GM10266 (cell line): Measurements from ENCODE around the gene MPL.

Source experiments
- DNase-seq: peaks from one replicate; pipeline ENCODE4 v3.0.0; 2012; ENCODE audit errors: extremely low spot score
- TF ChIP-seq, protein P1 (sequence below): IDR thresholded peaks from 2 replicates; pipeline ENCODE4 v1.5.1; 2012; ENCODE audit warnings: mild to moderate bottlenecking, low read depth; ENCODE audit not compliant: control insufficient read depth, insufficient read depth; ENCODE audit errors: missing control alignments

Gene MPL

DNA sequence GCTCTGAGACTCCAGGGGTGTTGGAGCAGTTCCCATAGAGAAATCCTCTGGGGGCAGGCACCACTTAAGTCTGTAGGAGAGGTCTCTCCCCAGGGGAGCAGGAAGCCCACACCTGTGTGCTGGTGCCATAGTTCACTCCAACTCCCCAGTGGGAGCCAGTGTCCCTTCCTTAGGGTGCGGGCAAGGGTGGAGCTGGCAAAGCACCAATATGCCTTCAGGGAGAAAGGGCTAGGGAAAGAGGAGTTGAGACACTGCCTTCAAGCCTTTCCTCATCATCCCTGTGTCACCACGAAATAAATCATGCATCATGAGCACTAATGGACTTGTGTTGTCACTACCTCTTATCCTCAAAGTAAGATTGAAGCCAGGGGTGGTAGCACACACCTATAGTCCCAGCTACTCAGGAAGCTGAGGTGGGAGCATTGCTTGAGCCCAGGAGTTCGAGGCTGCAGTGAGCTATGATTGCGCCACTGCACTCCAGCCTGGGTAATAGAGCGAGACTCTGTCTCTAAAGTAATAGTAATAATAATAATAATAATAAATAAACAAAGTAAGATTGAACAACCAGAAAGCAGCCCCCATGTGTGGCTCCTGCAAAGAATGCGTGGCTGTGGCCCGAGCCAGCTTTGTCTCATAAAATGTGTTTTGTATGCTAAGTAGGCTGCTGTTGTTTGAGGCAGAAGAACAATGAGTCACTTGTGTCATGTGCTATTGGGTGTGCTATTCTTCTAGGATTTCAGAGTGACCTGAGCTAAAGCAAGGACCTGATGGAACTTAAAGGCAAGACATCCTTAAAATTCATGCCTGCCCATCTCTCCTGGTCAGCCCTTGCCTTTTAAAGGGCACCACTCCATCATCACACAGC, 43.5 kb upstream of the MPL start:
- TF ChIP-seq, protein P1, sequence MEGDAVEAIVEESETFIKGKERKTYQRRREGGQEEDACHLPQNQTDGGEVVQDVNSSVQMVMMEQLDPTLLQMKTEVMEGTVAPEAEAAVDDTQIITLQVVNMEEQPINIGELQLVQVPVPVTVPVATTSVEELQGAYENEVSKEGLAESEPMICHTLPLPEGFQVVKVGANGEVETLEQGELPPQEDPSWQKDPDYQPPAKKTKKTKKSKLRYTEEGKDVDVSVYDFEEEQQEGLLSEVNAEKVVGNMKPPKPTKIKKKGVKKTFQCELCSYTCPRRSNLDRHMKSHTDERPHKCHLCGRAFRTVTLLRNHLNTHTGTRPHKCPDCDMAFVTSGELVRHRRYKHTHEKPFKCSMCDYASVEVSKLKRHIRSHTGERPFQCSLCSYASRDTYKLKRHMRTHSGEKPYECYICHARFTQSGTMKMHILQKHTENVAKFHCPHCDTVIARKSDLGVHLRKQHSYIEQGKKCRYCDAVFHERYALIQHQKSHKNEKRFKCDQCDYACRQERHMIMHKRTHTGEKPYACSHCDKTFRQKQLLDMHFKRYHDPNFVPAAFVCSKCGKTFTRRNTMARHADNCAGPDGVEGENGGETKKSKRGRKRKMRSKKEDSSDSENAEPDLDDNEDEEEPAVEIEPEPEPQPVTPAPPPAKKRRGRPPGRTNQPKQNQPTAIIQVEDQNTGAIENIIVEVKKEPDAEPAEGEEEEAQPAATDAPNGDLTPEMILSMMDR = no peak
- no peak for DNase-seq

DNA sequence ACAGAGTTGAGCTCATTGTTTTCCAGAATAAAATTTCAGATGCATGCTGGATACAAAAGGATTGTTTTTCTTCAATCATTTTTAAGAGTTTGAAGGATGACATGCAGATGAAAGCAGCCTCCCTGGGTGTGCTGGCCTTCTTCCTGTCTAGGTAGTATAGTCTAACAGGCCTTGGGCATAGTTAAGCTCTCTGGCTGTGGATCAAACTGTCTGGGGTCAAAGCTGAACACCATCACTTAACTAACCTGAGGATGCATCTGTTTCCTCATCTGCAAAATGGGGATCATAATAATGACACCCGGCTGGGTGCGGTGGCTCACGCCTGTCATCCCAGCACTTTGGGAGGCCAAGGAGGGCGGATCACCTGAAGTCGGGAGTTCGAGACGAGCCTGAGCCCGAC, 42.9 kb upstream of the MPL start:
- TF ChIP-seq, protein P1 = no peak
- no peak for DNase-seq

DNA sequence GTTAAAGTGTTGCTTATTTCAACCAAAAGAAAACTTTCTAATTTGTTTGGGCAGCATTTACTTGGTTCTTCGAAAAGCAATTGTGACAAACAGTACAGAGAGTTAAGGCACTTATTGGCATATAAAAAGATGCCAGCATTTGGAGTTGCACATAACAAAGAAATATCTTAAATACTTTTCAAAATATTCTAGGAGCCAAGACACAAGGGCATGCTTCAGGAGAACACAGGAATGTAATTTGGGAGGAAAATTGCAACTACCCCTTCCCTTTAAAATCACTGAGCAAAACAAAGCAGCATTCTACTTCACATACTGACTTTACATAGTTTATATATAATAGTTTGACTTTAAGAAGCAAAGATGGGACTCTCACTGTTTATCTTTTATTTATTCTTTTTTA, 41.4 kb upstream of the MPL start:
- TF ChIP-seq, protein P1 = no peak
- no peak for DNase-seq

DNA sequence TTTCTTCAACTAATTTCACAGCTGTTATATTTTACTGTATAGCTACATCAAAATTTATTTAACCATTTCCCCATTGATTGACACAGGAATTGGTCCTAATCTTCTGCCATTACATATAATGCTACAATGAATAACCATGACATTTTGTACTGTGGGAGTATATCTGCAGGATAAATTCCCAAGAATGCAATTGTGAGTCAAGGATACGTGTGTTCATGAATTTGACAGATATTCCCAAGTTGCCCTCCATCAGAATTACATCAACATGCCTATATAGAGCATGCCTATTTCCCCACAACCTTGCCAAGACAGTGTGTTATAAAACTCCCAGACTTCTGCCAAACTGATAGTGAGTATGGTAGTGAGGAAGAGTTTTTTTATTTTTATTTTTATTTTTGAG, 39.6 kb upstream of the MPL start:
- TF ChIP-seq, protein P1 = no peak
- no peak for DNase-seq

DNA sequence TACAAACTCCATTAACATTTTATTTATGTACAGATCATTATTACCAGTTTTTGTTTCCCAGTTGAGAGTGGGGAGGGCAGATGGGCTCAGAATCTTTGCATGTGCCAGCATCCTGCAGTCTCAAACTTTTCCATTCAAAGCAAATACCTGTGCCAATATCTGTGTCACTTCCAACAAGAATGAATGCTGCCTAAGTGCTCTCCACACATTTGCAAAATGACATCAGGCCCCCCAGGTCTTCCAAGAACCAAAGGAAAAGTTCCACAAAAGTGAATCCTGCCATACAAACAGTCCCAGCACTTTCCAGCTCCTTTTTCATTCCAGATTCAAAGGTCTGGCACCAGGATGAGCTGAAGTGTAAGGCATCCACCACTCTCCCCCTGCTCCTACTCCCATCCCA, 38.5 kb upstream of the MPL start:
- TF ChIP-seq, protein P1 = no peak
- DNase-seq = no peak

DNA sequence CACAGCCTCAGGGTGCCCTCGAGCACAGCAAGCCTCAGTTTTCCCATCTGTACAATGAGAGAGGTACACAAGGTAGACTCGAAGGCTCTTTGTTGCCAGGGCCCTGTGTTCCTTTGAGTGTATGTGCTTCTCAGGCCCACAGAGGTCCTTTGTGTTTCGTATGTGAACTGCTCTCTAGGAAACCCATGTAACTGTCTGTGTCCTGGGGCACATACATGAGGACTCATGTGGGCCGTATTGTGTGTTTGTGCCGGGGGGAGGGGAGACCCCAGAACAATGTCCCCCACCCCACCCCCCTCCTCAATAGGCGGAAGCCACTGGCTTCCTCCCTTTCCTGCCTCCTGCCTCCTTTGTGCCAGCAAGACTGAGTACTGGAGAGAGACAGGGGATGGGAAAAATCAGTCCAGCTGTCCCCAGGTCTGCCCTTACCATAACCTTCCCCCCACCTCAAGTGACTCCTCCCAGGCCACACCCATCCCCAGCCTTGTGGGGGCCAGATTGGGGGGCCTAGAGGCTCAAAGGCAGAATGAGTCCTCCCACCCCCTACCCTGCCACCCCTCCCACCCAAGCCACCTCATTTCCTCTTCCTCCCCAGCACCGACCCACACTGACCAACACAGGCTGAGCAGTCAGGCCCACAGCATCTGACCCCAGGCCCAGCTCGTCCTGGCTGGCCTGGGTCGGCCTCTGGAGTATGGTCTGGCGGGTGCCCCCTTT, 37.1 kb upstream of the MPL start, which contains the start of gene TIE1:
Gene TIE1, plus strand, starts transcription at position 605 of the 717 bp plus-strand sequence. Its CDS starts 90 bp downstream, at position 695.
- TF ChIP-seq, protein P1 = no peak
- DNase-seq = no peak

DNA sequence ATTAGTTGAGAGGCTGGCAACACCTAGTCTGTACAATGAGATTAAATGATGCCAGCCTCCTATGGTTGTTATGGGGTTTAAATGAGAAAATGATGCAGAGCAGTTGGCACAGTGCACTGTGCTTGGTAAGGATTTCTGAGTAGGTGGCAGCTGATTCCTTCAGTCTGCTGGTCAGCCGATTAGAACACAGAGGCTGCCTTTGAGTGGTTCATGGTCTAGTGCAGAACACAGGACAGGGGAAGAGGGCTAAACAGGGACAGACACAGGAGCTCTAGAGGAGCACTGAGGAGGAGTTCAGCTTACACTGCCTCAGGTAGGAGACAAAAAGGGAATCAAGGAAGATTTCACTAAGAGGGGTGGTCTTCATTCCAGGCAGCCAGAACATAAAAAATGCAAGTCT, 35.4 kb upstream of the MPL start:
- TF ChIP-seq, protein P1 = no peak
- DNase-seq = no peak
